HepG2 (cell line): ENCODE measurements around the gene NPPB. TPM values are rescaled to one million over a fixed set of nuclear protein-coding genes. Genes with fewer than 3 reads are reported as not detected.

Source experiments
- ATAC-seq: fragments of 200-7000 bp; cut with Tn5 transposase; 3 replicates; pipeline ENCODE4 v1.9.1; 2020; ENCODE audit warnings: mild to moderate bottlenecking, moderate library complexity
- BruUV-seq: library from RNA; stranded (reverse); fragments of 400-500 nt; replicated peaks from 2 replicates; lab custom pipeline; 2021; lab: Mats Ljungman, UMichigan
- CTCF ChIA-PET: fragments of 300-600 bp; formaldehyde crosslinking; extraction: SDS; loops from one replicate; lab custom pipeline; 2021; ENCODE audit warnings: low total read pairs, inconsistent platforms, low intra/inter-chr PET ratio; lab: Yijun Ruan, JAX
- POLR2A ChIA-PET: fragments of 350-600 bp; sonication (Branson Sonifier 250); formaldehyde crosslinking; loops from one replicate; lab custom pipeline; 2020; ENCODE audit warnings: antibody characterized with exemption, inconsistent platforms; lab: Yijun Ruan, JAX
- DNase-seq: peaks from one replicate; pipeline ENCODE4 v3.0.0-alpha.2; 2015; ENCODE audit warnings: low spot score
- FAIRE-seq: peaks from 3 replicates; lab custom pipeline; 2011; peaks lifted over from hg19 to GRCh38; lab: Jason Lieb, UNC
- H2AFZ ChIP-seq: one replicate; pipeline ENCODE4 v1.6.1; 2011; ENCODE audit warnings: low read length, inconsistent platforms
- H3K27ac ChIP-seq: fragments of 300-600 bp; 3 replicates; pipeline ENCODE4 v1.8.0; 2011; ENCODE audit warnings: mixed run types, mild to moderate bottlenecking, mixed read lengths, low read length, inconsistent platforms; ENCODE audit not compliant: insufficient read depth; ENCODE audit errors: extremely low read length
- H3K27me3 ChIP-seq, 2 experiments: fragments of 200-600 bp in 1 of 2; 2 replicates in 1 of 2; 3 replicates in 1 of 2; pipeline versions ENCODE4 v1.6.0 to v1.8.0; 2011; ENCODE audit warnings: low read length in 2 of 2, mild to moderate bottlenecking in 2 of 2, moderate library complexity in 2 of 2, inconsistent platforms in 1 of 2; ENCODE audit not compliant: insufficient read depth in 2 of 2, control insufficient read depth in 1 of 2
- H3K36me3 ChIP-seq, 2 experiments: fragments of 200-600 bp in 1 of 2; replicated peaks in 1 of 2; 2 replicates in 1 of 2; 3 replicates in 1 of 2; pipeline versions ENCODE4 v1.5.1 to v1.8.0; 2011; ENCODE audit warnings: low read length in 2 of 2, inconsistent platforms in 1 of 2; ENCODE audit not compliant: insufficient read depth in 2 of 2, control insufficient read depth in 1 of 2
- H3K4me1 ChIP-seq: 2 replicates; pipeline ENCODE4 v1.5.1; 2012; ENCODE audit warnings: low read length, inconsistent platforms; ENCODE audit not compliant: insufficient read depth
- H3K4me2 ChIP-seq: 2 replicates; pipeline ENCODE4 v1.6.0; 2011; ENCODE audit warnings: low read depth, low read length, inconsistent platforms
- H3K4me3 ChIP-seq, 3 experiments: fragments of 200-600 bp in 1 of 3; sonication (generic), shearing (Covaris generic) in 1 of 3; replicated peaks in 1 of 3; 2 replicates each; pipeline ENCODE4 v1.5.1; 2011 to 2016; ENCODE audit warnings: low read length in 3 of 3, inconsistent platforms in 2 of 3, low read depth in 2 of 3, mild to moderate bottlenecking in 2 of 3, control low read depth in 1 of 3, mixed read lengths in 1 of 3; ENCODE audit not compliant: insufficient read depth in 1 of 3
- H3K79me2 ChIP-seq: one replicate; pipeline ENCODE4 v1.6.1; 2011; ENCODE audit warnings: low read length, inconsistent platforms; ENCODE audit not compliant: insufficient read depth
- H3K9ac ChIP-seq: 2 replicates; pipeline ENCODE4 v1.6.0; 2011; ENCODE audit warnings: mild to moderate bottlenecking, low read depth, low read length, inconsistent platforms; ENCODE audit not compliant: insufficient read depth
- H3K9me3 ChIP-seq: 2 replicates; pipeline ENCODE4 v1.5.1; 2012; ENCODE audit warnings: mild to moderate bottlenecking, low read length
- H4K20me1 ChIP-seq: 2 replicates; pipeline ENCODE4 v1.6.0; 2011; ENCODE audit warnings: inconsistent platforms, mild to moderate bottlenecking, low read length, moderate library complexity; ENCODE audit not compliant: insufficient read depth
- BCLAF1 ChIP-seq: fragments of 450-650 bp; IDR thresholded peaks from 2 replicates; pipeline ENCODE4 v1.6.1; 2017; ENCODE audit warnings: mild to moderate bottlenecking
- DMTF1 ChIP-seq: sonication (generic); formaldehyde crosslinking; IDR thresholded peaks from 2 replicates; pipeline ENCODE4 v1.4.0; 2020; ENCODE audit warnings: mild to moderate bottlenecking, missing genetic modification reagents
- KLF15 ChIP-seq: sonication (generic); formaldehyde crosslinking; IDR thresholded peaks from 2 replicates; pipeline ENCODE4 v1.8.1; 2023; ENCODE audit warnings: borderline replicate concordance, mild to moderate bottlenecking, inconsistent platforms, missing genetic modification reagents, mixed read lengths
- NFE2L2 ChIP-seq: fragments of 150-350 bp; IDR thresholded peaks from 2 replicates; pipeline ENCODE4 v1.6.1; 2014; ENCODE audit warnings: low read length
- SKIL ChIP-seq: sonication (generic); formaldehyde crosslinking; IDR thresholded peaks from 2 replicates; pipeline ENCODE4 v1.8.0; 2022; ENCODE audit warnings: missing genetic modification reagents, mild to moderate bottlenecking, moderate library complexity, borderline replicate concordance
- TARDBP ChIP-seq: sonication (generic); formaldehyde crosslinking; IDR thresholded peaks from 2 replicates; pipeline ENCODE4 v1.8.0; 2022; ENCODE audit warnings: mild to moderate bottlenecking, missing genetic modification reagents
- WIZ ChIP-seq: sonication (generic); formaldehyde crosslinking; IDR thresholded peaks from 2 replicates; pipeline ENCODE4 v1.5.1; 2020; ENCODE audit warnings: mild to moderate bottlenecking, missing genetic modification reagents
- WGBS: methylation state at CpG from one replicate; pipeline ENCODE4 v1.1.6; 2017; ENCODE audit warnings: low lambda C conversion rate; 5-methylcytosine and 5-hydroxymethylcytosine counted together
- in situ Hi-C: cut with HindIII; loops from 2 replicates; pipeline ENCODE4 v1.10.0; 2017; ENCODE audit warnings: low pct_unique_long_range_greater_than_20kb; ENCODE audit not compliant: extremely low pct_ligation_motif_present
- intact Hi-C: fragments of 100-400 bp; cut with micrococcal nuclease; formaldehyde crosslinking; loops from one replicate; pipeline ENCODE4 v1.10.0; 2022; ENCODE audit not compliant: unreplicated experiment
- polyA plus RNA-seq, 8 experiments: library from polyadenylated mRNA; depleted of rRNA in 3 of 8; stranded (reverse) in 7 of 8; unstranded in 1 of 8; fragments of >200 nt; fragmentation: Illumina TruSeq in 4 of 8; extraction: Trizol in 4 of 8; gene quantifications; 2 replicates each; pipeline versions ENCODE4 v1.2.1 to v1.2.3, GENCODE V29; 2011 to 2016; ENCODE audit warnings: low read depth in 4 of 8, missing spikeins in 1 of 8, mixed read lengths in 1 of 8; ENCODE audit not compliant: insufficient read depth in 1 of 8
- total RNA-seq, 5 experiments: library from RNA; depleted of rRNA; stranded (reverse); fragments of >200 nt; fragmentation: Illumina TruSeq; extraction: Trizol; gene quantifications; 2 replicates each; pipeline ENCODE4 v1.2.3, GENCODE V29; 2016; ENCODE audit warnings: low read depth in 1 of 5

The NPPB gene
- total and polyA plus RNA-seq, 2 of the 13 experiments (the other 11 are each of a cell fraction or from before 2014, with no cell fraction given) = 1.9 TPM; not detected in 1

DNA sequence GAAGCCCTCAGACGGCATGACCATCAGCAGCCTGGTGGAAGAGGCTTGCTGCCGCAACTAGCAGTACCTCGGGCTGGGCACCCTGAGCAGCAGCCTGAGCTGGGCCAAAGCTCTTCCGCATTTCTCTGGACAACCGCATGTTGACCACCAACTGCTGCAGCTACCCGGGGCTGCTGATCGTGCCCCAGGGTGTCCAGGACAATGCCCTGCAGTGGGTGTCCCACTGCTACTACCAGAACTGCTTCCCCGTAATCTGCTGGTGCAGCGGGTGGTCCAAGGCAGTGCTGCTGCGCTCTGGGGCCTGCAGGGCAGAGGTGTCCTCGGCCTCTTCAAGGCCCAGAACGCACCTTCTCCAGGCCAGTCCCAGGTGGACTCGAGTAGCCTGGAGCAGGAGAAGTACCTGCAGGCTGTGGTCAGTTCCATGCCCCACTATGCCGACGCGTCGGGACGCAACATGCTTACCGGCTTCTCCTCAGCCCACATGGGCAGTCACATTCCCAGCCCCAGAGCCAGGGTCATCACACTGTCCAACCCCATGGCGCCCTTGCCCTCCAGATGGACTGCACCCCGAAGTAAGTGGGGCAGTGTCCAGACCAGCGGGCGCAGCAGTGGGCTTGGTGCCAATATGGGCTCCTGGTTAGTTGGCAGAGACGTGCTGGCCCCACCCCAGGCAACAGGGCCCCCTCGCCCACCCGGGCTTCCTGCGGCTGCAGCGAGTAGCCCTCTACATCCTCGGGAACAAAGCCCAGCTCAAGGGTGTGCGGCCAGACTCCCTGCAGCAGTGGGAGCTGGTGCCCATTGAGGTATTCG lies 19.5 kb upstream of the NPPB start:
- no peak overlapping the region for H3K27ac ChIP-seq
- WGBS = 61% methylated on average over 10 of the region's 31 CpGs
- H4K20me1 ChIP-seq = no peaks in the 10 kb centered on the region
- FAIRE-seq (no peak), ATAC-seq (no peak)
- no peaks in the 10 kb centered on the region for H3K9me3 ChIP-seq
- intact Hi-C loops = no loop called here
- in situ Hi-C loops = no loop called here
- TF ChIP-seq TARDBP (CRISPR knock-in tag) (no peak), DMTF1 (CRISPR knock-in tag) (no peak), WIZ (no peak), NFE2L2 (no peak), SKIL (CRISPR knock-in tag) (no peak), KLF15 (CRISPR knock-in tag) (no peak), BCLAF1 (no peak)
- TF ChIP-seq, all 625 proteins: peak for 0
- BruUV-seq = no TSS peak
- no peak overlapping the region for H3K4me2 ChIP-seq
- peaks cover 4 to 36% of the 10 kb centered on the region in 2 experiments; a peak in 4 of 5 replicates for H3K27me3 ChIP-seq
- H2AFZ ChIP-seq = no peak overlapping the region
- H3K4me3 ChIP-seq = no peak overlapping the region
- no peak overlapping the region for H3K9ac ChIP-seq
- DNase-seq = no peak
- H3K36me3 ChIP-seq = no peaks in the 10 kb centered on the region
- CTCF ChIA-PET = no interaction called here
- no peaks in the 10 kb centered on the region for H3K79me2 ChIP-seq
- POLR2A ChIA-PET = interaction anchor here (1.5 to 2.6 kb wide), 2 partner anchors 30 to 31 kb away, joined by 5 to 8 read pairs; no protein-coding TSS in a partner anchor
- peaks cover 67% of the 10 kb centered on the region for H3K4me1 ChIP-seq
